PC-3 (cell line): ENCODE measurements around the gene IL1F10. TPM values are rescaled to one million over a fixed set of nuclear protein-coding genes. Genes with fewer than 3 reads are reported as not detected.

Experiments
- ATAC-seq: fragments of 200-7000 bp; cut with Tn5 transposase; 2 replicates; pipeline ENCODE4 v1.9.1; 2020; ENCODE audit warnings: mild to moderate bottlenecking, moderate library complexity
- BruUV-seq: library from RNA; stranded (reverse); fragments of 400-500 nt; replicated peaks from 2 replicates; lab custom pipeline; 2021; lab: Mats Ljungman, UMichigan
- CTCF ChIA-PET: fragments of 300-600 bp; sonication (Branson Sonifier 250); formaldehyde crosslinking; loops from one replicate; lab custom pipeline; 2022; ENCODE audit warnings: antibody characterized with exemption; lab: Charles Lee
- POLR2A ChIA-PET: fragments of 300-600 bp; sonication (Branson Sonifier 250); formaldehyde crosslinking; loops from one replicate; lab custom pipeline; 2022; ENCODE audit warnings: antibody characterized with exemption; ENCODE audit not compliant: unreplicated experiment; lab: Charles Lee
- DNase-seq: peaks from one replicate; pipeline ENCODE4 v3.0.0-alpha.2; 2015
- H2AFZ ChIP-seq: fragments of 300-600 bp; sonication (generic); 2 replicates; pipeline ENCODE4 v1.6.0; 2016; ENCODE audit warnings: antibody characterized with exemption, low read length
- H3F3A ChIP-seq: fragments of 300-600 bp; sonication (generic); one replicate; pipeline ENCODE4 v1.6.0; 2017; ENCODE audit warnings: antibody characterized with exemption, low read length, control low read depth, mild to moderate bottlenecking; ENCODE audit not compliant: unreplicated experiment
- H3K27ac ChIP-seq: fragments of 300-600 bp; sonication (generic); 2 replicates; pipeline ENCODE4 v1.5.1; 2016; ENCODE audit warnings: mild to moderate bottlenecking, low read length
- H3K27me3 ChIP-seq: fragments of 300-600 bp; sonication (generic); 2 replicates; pipeline ENCODE4 v1.6.1; 2016; ENCODE audit warnings: low read length, mixed read lengths
- H3K36me3 ChIP-seq: fragments of 300-600 bp; sonication (generic); 2 replicates; pipeline ENCODE4 v1.6.1; 2016; ENCODE audit warnings: low read depth, mixed run types, low read length, mixed read lengths
- H3K4me1 ChIP-seq: fragments of 300-600 bp; sonication (generic); 2 replicates; pipeline ENCODE4 v1.5.1; 2016; ENCODE audit warnings: low read length; ENCODE audit not compliant: insufficient read depth
- H3K4me2 ChIP-seq: fragments of 300-600 bp; sonication (generic); 2 replicates; pipeline ENCODE4 v1.6.0; 2016; ENCODE audit warnings: low read length
- H3K4me3 ChIP-seq: fragments of 300-600 bp; sonication (generic); 2 replicates; pipeline ENCODE4 v1.5.1; 2016; ENCODE audit warnings: mild to moderate bottlenecking, low read length, mixed read lengths
- H3K79me2 ChIP-seq: fragments of 300-600 bp; sonication (generic); 2 replicates; pipeline ENCODE4 v1.6.1; 2017; ENCODE audit warnings: low read length, mixed read lengths
- H3K9ac ChIP-seq: fragments of 300-600 bp; sonication (generic); 2 replicates; pipeline ENCODE4 v1.6.0; 2016; ENCODE audit warnings: mild to moderate bottlenecking, low read length
- H3K9me2 ChIP-seq: fragments of 300-600 bp; sonication (generic); replicated peaks from 2 replicates; pipeline ENCODE4 v1.6.1; 2016; ENCODE audit warnings: mixed run types, low read length, mixed read lengths
- H3K9me3 ChIP-seq: fragments of 300-600 bp; sonication (generic); 2 replicates; pipeline ENCODE4 v1.6.1; 2016; ENCODE audit warnings: low read length, mixed read lengths
- H4K20me1 ChIP-seq: fragments of 300-600 bp; sonication (generic); 2 replicates; pipeline ENCODE4 v1.6.1; 2016; ENCODE audit warnings: low read length, mixed read lengths
- EZH2 ChIP-seq: fragments of 300-600 bp; sonication (generic); IDR thresholded peaks from one replicate; pipeline ENCODE4 v1.6.1; 2017; ENCODE audit warnings: antibody characterized with exemption, mild to moderate bottlenecking, low read length; ENCODE audit not compliant: unreplicated experiment
- EZH2phosphoT487 ChIP-seq: fragments of 300-600 bp; sonication (generic); IDR thresholded peaks from 2 replicates; pipeline ENCODE4 v1.6.1; 2018; ENCODE audit warnings: mild to moderate bottlenecking, antibody characterized with exemption, low read length, borderline replicate concordance
- intact Hi-C: fragments of 100-400 bp; cut with micrococcal nuclease; formaldehyde crosslinking; loops from 2 replicates; pipeline ENCODE4 v1.9.0; 2023
- total RNA-seq: library from RNA; depleted of rRNA; stranded (reverse); fragments of >200 nt; gene quantifications from 2 replicates; pipeline ENCODE4 v1.2.3, GENCODE V29; 2014
- TF ChIP-seq, protein P1 (sequence below): fragments of 300-600 bp; sonication (generic); conservative IDR thresholded peaks from 2 replicates; pipeline ENCODE4 v1.5.1; 2017; ENCODE audit warnings: antibody characterized with exemption, low read depth, mild to moderate bottlenecking, low read length

The IL1F10 gene
- total RNA-seq, 1 experiment from 2014 or later, result not detected

- H3K9me2 ChIP-seq, result no peaks in the 10 kb centered on the region
- H3K4me3 ChIP-seq, result no peak overlapping the region
- no peaks in the 10 kb centered on the region for H3F3A ChIP-seq
- H3K9me3 ChIP-seq, result no peaks in the 10 kb centered on the region
- intact Hi-C loops, result loop anchor here (5.0 kb wide), 1 partner anchor 289 kb away; no protein-coding TSS in a partner anchor
- POLR2A ChIA-PET, result no interaction called here
- no peak overlapping the region for H3K27ac ChIP-seq
- no peaks in the 10 kb centered on the region for H3K27me3 ChIP-seq
- DNase-seq (no peak), ATAC-seq (no peak)
- H3K4me1 ChIP-seq, result peaks cover 16% of the 10 kb centered on the region
- H2AFZ ChIP-seq, result no peak overlapping the region
- H3K4me2 ChIP-seq, result no peak overlapping the region
- H3K79me2 ChIP-seq, result no peaks in the 10 kb centered on the region
- no TSS peak for BruUV-seq
- TF ChIP-seq, protein P1, sequence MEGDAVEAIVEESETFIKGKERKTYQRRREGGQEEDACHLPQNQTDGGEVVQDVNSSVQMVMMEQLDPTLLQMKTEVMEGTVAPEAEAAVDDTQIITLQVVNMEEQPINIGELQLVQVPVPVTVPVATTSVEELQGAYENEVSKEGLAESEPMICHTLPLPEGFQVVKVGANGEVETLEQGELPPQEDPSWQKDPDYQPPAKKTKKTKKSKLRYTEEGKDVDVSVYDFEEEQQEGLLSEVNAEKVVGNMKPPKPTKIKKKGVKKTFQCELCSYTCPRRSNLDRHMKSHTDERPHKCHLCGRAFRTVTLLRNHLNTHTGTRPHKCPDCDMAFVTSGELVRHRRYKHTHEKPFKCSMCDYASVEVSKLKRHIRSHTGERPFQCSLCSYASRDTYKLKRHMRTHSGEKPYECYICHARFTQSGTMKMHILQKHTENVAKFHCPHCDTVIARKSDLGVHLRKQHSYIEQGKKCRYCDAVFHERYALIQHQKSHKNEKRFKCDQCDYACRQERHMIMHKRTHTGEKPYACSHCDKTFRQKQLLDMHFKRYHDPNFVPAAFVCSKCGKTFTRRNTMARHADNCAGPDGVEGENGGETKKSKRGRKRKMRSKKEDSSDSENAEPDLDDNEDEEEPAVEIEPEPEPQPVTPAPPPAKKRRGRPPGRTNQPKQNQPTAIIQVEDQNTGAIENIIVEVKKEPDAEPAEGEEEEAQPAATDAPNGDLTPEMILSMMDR, result no peak
- TF ChIP-seq EZH2 (no peak), EZH2phosphoT487 (no peak)
- no peaks in the 10 kb centered on the region for H3K36me3 ChIP-seq
- CTCF ChIA-PET, result no interaction called here
- no peaks in the 10 kb centered on the region for H4K20me1 ChIP-seq
- H3K9ac ChIP-seq, result no peak overlapping the region
Observed at GRCh38 chr2:113083296-113083695, 15.5 kb downstream of the IL1F10 start.

DNA sequence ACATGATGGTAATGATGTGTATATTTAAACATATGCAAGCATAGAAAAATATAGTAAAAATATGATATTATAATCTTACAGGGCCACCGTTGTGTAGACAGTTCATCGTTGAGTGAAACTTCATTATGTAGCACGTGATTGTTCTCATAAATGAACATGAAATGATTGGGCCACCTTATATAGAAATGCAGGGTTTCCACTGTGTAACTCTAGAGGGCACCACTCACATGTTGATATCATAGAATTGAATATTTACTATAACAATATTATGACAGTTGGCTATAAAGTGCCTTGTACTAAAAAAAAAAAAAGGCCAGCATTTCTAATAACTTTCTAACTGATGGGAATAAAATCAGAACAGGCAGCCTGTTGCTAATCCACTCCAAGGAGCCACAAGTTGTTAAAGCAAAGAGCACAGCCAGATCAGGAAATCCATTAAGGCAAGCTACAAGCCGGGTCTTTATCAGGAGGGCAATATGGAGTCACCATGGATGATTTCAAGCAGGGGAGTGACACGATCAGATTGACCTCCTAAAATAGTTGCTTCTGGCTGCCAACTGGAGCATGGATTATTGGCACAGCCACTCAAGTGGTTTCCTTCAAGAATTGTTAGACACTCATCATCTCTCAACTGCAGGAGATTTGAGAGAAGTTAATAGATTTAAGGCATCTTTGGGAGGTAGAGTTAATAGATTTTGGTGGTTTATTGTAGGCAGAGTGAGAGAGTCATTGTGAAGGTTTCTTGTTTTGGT lies 16.7 kb downstream of the IL1F10 start:
- DNase-seq, result peak; percentile 60
- H3K9me3 ChIP-seq, result no peaks in the 10 kb centered on the region
- H3K9ac ChIP-seq, result no peak overlapping the region
- intact Hi-C loops, result loop anchor here (1.0 to 5.0 kb wide), 2 partner anchors 115 to 288 kb away; no protein-coding TSS in a partner anchor
- no TSS peak for BruUV-seq
- H3K9me2 ChIP-seq, result no peaks in the 10 kb centered on the region
- ChIA-PET CTCF (interaction anchor here (0.8 to 1.8 kb wide), 3 partner anchors 52 to 114 kb away, joined by 4 to 10 read pairs (median 5); no protein-coding TSS in a partner anchor), POLR2A (no interaction called here)
- H4K20me1 ChIP-seq, result no peaks in the 10 kb centered on the region
- no peaks in the 10 kb centered on the region for H3K36me3 ChIP-seq
- H3K27ac ChIP-seq, result no peak overlapping the region
- peak; percentile 37; the same call in 1 of the 2 replicates for ATAC-seq
- H3K4me1 ChIP-seq, result peaks cover 7% of the 10 kb centered on the region
- H3F3A ChIP-seq, result no peaks in the 10 kb centered on the region
- H2AFZ ChIP-seq, result no peak overlapping the region
- H3K4me2 ChIP-seq, result no peak overlapping the region
- H3K4me3 ChIP-seq, result no peak overlapping the region
- H3K27me3 ChIP-seq, result no peaks in the 10 kb centered on the region
- H3K79me2 ChIP-seq, result no peaks in the 10 kb centered on the region
- TF ChIP-seq, protein P1, result peak; percentile 75
- TF ChIP-seq EZH2, result no peak

GRCh38 chr2:113085542-113085941 lies 17.8 kb downstream of the IL1F10 start:
- CTCF ChIA-PET, result interaction anchor here (1.8 kb wide), 1 partner anchor 51 kb away, joined by 4 read pairs; no protein-coding TSS in a partner anchor
- no TSS peak for BruUV-seq
- POLR2A ChIA-PET, result no interaction called here
- Histone ChIP-seq H4K20me1 (no peaks in the 10 kb centered on the region), H3K79me2 (no peaks in the 10 kb centered on the region), H3K9ac (no peak overlapping the region), H3K36me3 (no peaks in the 10 kb centered on the region), H2AFZ (no peak overlapping the region), H3K4me3 (no peak overlapping the region), H3K4me1 (no peaks in the 10 kb centered on the region), H3K9me2 (no peaks in the 10 kb centered on the region), H3K4me2 (no peak overlapping the region), H3K9me3 (no peaks in the 10 kb centered on the region), H3K27me3 (no peaks in the 10 kb centered on the region), H3F3A (no peaks in the 10 kb centered on the region), H3K27ac (no peak overlapping the region)
- intact Hi-C loops, result no loop called here
- no peak for TF ChIP-seq EZH2phosphoT487
- TF ChIP-seq, protein P1, result no peak
- no peak for TF ChIP-seq EZH2
- ATAC-seq (peak; percentile 46; the same call in 1 of the 2 replicates), DNase-seq (no peak)
